Endothelial cell of umbilical vein (primary cell): ENCODE measurements around the gene TMEM181. TPM values are rescaled to one million over a fixed set of nuclear protein-coding genes. Genes with fewer than 3 reads are reported as not detected.

Experiments used
- BruUV-seq: library from RNA; stranded (reverse); fragments of 400-500 nt; replicated peaks from 2 replicates; lab custom pipeline; 2021; lab: Mats Ljungman, UMichigan
- CTCF ChIA-PET: fragments of 300-600, 350-600 bp; sonication (Branson Sonifier 250); formaldehyde crosslinking; loops from one replicate; lab custom pipeline; 2021; ENCODE audit warnings: antibody characterized with exemption, inconsistent platforms; lab: Charles Lee
- POLR2A ChIA-PET: fragments of 300-600, 350-600 bp; sonication (Branson Sonifier 250); formaldehyde crosslinking; loops from one replicate; lab custom pipeline; 2021; ENCODE audit warnings: antibody characterized with exemption, inconsistent platforms; lab: Charles Lee
- DNase-seq: peaks from one replicate; pipeline ENCODE4 v3.0.0-alpha.2; 2011; ENCODE audit warnings: low read depth, low spot score
- FAIRE-seq: peaks from 2 replicates; lab custom pipeline; 2011; peaks lifted over from hg19 to GRCh38; lab: Jason Lieb, UNC
- H2AFZ ChIP-seq: 2 replicates; pipeline ENCODE4 v1.6.0; 2012; ENCODE audit warnings: low read depth, low read length, control low read depth, inconsistent platforms
- H3K27ac ChIP-seq: 2 replicates; pipeline ENCODE4 v1.5.1; 2011; ENCODE audit warnings: low read depth, mild to moderate bottlenecking, control low read depth, low read length, moderate library complexity; ENCODE audit not compliant: insufficient read depth
- H3K27me3 ChIP-seq, 2 experiments: 2 replicates each; pipeline versions ENCODE4 v1.6.0 to v1.6.1; 2011; ENCODE audit warnings: low read length in 2 of 2, mixed read lengths in 1 of 2; ENCODE audit not compliant: control insufficient read depth in 2 of 2, insufficient read depth in 2 of 2
- H3K36me3 ChIP-seq, 2 experiments: 2 replicates in 1 of 2; 3 replicates in 1 of 2; pipeline ENCODE4 v1.5.1; 2011; ENCODE audit warnings: low read length in 2 of 2, mild to moderate bottlenecking in 1 of 2, moderate library complexity in 1 of 2; ENCODE audit not compliant: control insufficient read depth in 2 of 2, insufficient read depth in 2 of 2; ENCODE audit errors: extremely low read depth in 1 of 2
- H3K4me1 ChIP-seq: 3 replicates; pipeline ENCODE4 v1.5.1; 2011; ENCODE audit warnings: mild to moderate bottlenecking, low read length; ENCODE audit not compliant: control insufficient read depth, insufficient read depth; ENCODE audit errors: extremely low read depth
- H3K4me2 ChIP-seq: 2 replicates; pipeline ENCODE4 v1.6.1; 2011; ENCODE audit warnings: low read length, control low read depth, mixed read lengths; ENCODE audit not compliant: insufficient read depth
- H3K4me3 ChIP-seq, 3 experiments: fragments of 200-600 bp in 1 of 3; sonication (generic), shearing (Covaris generic) in 1 of 3; replicated peaks in 1 of 3; 2 replicates each; pipeline ENCODE4 v1.5.1; 2011 to 2016; ENCODE audit warnings: control low read depth in 3 of 3, low read length in 3 of 3, mild to moderate bottlenecking in 2 of 3, inconsistent platforms in 1 of 3, low read depth in 1 of 3, moderate library complexity in 1 of 3; ENCODE audit not compliant: insufficient read depth in 1 of 3
- H3K79me2 ChIP-seq: 2 replicates; pipeline ENCODE4 v1.6.0; 2012; ENCODE audit warnings: low read length, inconsistent platforms; ENCODE audit not compliant: control insufficient read depth, insufficient read depth
- H3K9ac ChIP-seq: replicated peaks from 2 replicates; pipeline ENCODE3; 2011; ENCODE audit warnings: low read length, control low read depth; ENCODE audit not compliant: insufficient read depth; ENCODE audit errors: extremely low read depth
- H3K9me1 ChIP-seq: replicated peaks from 3 replicates; pipeline ENCODE4 v1.6.0; 2011; ENCODE audit warnings: mild to moderate bottlenecking, low read length; ENCODE audit not compliant: control insufficient read depth, insufficient read depth; ENCODE audit errors: extremely low read depth
- H3K9me3 ChIP-seq: replicated peaks from 2 replicates; pipeline ENCODE4 v1.5.1; 2012; ENCODE audit warnings: low read length, inconsistent platforms; ENCODE audit not compliant: control insufficient read depth, insufficient read depth
- H4K20me1 ChIP-seq: replicated peaks from 2 replicates; pipeline ENCODE3; 2011; ENCODE audit warnings: mild to moderate bottlenecking, low read length; ENCODE audit not compliant: control insufficient read depth, insufficient read depth; ENCODE audit errors: extremely low read depth
- EZH2 ChIP-seq: IDR thresholded peaks from 2 replicates; pipeline ENCODE4 v1.6.1; 2012; ENCODE audit warnings: borderline replicate concordance, low read depth, mild to moderate bottlenecking, moderate library complexity, low read length, inconsistent platforms; ENCODE audit not compliant: severe bottlenecking
- FOS ChIP-seq: IDR thresholded peaks from 2 replicates; pipeline ENCODE4 v1.6.1; 2011; ENCODE audit warnings: mild to moderate bottlenecking, low read length, moderate library complexity, borderline replicate concordance; ENCODE audit not compliant: insufficient read depth
- GATA2 ChIP-seq: IDR thresholded peaks from 2 replicates; pipeline ENCODE4 v1.7.0; 2011; ENCODE audit warnings: low read depth, mild to moderate bottlenecking, moderate library complexity, mixed read lengths, low read length; ENCODE audit not compliant: insufficient read length, insufficient read depth
- JUN ChIP-seq: IDR thresholded peaks from 2 replicates; pipeline ENCODE4 v1.6.1; 2011; ENCODE audit warnings: borderline replicate concordance, low read depth; ENCODE audit not compliant: insufficient read length, insufficient read depth
- MYC ChIP-seq: IDR thresholded peaks from one replicate; pipeline ENCODE4 v1.6.1; 2011; ENCODE audit warnings: mild to moderate bottlenecking, low read depth, low read length
- POLR2A ChIP-seq: IDR thresholded peaks from 2 replicates; pipeline ENCODE4 v1.6.1; 2012; ENCODE audit warnings: low read depth, mild to moderate bottlenecking, control low read depth, low read length
- POLR2AphosphoS5 ChIP-seq: IDR thresholded peaks from 2 replicates; pipeline ENCODE4 v1.6.1; 2012; ENCODE audit warnings: low read depth, mild to moderate bottlenecking, control low read depth, low read length, moderate library complexity; ENCODE audit not compliant: insufficient read depth
- dilution Hi-C: fragments of 300-500 bp; cut with MboI; formaldehyde crosslinking; loops from one replicate; pipeline ENCODE4 v1.15.0; 2019; ENCODE audit warnings: low sequenced_read_pairs; ENCODE audit not compliant: extremely low pct_ligation_motif_present
- intact Hi-C: fragments of 100-400 bp; cut with micrococcal nuclease; formaldehyde crosslinking; loops from one replicate; pipeline ENCODE4 v1.10.0; 2022
- polyA plus RNA-seq, 4 experiments: library from polyadenylated mRNA; depleted of rRNA in 3 of 4; stranded (reverse) in 3 of 4; unstranded in 1 of 4; fragments of >200 nt; gene quantifications; 2 replicates each; pipeline versions ENCODE4 v1.2.1 to v1.2.3, GENCODE V29; 2011 to 2012; ENCODE audit warnings: missing spikeins in 1 of 4
- total RNA-seq: library from RNA; stranded (reverse); gene quantifications from 2 replicates; pipeline ENCODE4 v1.2.3, GENCODE V29; 2021
- TF ChIP-seq, protein P1 (sequence below), 2 donors: IDR thresholded peaks; 1 replicate in 1 of 2; 2 replicates in 1 of 2; pipeline ENCODE4 v1.5.1; 2011; ENCODE audit warnings: low read length in 2 of 2, mild to moderate bottlenecking in 2 of 2, moderate library complexity in 2 of 2, control low read depth in 1 of 2, inconsistent platforms in 1 of 2, low read depth in 1 of 2; ENCODE audit not compliant: insufficient read depth in 1 of 2; ENCODE audit errors: extremely low read depth in 1 of 2
- TF ChIP-seq, protein P2 (sequence below): IDR thresholded peaks from 2 replicates; pipeline ENCODE4 v1.6.1; 2011; ENCODE audit not compliant: insufficient read depth, insufficient read length

The TMEM181 gene
- total and polyA plus RNA-seq, 2 donors (not counting 3 experiments of a cell fraction or from before 2014, with no cell fraction given) = 21.7 to 33.5 TPM

DNA sequence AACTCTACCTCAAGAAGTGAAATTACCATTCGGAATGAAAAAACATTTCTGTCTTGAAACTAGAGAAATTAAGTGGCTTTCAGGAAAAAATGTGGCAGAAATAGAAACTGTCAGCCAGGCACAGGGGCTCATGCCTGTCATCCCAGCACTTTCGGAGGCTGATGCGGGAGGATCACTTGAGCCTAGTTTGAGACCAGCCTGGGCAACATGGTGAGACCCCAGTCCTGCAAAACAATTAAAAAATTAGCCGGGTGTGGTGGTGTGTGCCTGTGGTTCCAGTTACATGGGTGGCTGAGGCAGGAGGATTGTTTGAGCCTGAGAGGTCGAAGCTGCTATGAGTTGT lies 7.1 kb upstream of the TMEM181 start:
- dilution Hi-C loops = no loop called here
- ChIA-PET CTCF (interaction anchor here (1.0 to 2.8 kb wide), 4 partner anchors 34 to 338 kb away, joined by 3 to 8 read pairs (median 4); no protein-coding TSS in a partner anchor), POLR2A (no interaction called here)
- FAIRE-seq (no peak), DNase-seq (no peak)
- Histone ChIP-seq H3K9me1 (no peaks in the 10 kb centered on the region), H3K4me1 (peaks cover 30% of the 10 kb centered on the region), H3K4me3 (no peak overlapping the region), H3K9me3 (no peaks in the 10 kb centered on the region), H3K36me3 (no peaks in the 10 kb centered on the region), H3K27me3 (no peaks in the 10 kb centered on the region), H3K4me2 (no peak overlapping the region), H2AFZ (no peak overlapping the region), H3K79me2 (no peaks in the 10 kb centered on the region), H3K9ac (no peak overlapping the region), H4K20me1 (no peaks in the 10 kb centered on the region), H3K27ac (no peak overlapping the region)
- TF ChIP-seq MYC (no peak), EZH2 (no peak), FOS (no peak), JUN (no peak), POLR2A (no peak), POLR2AphosphoS5 (no peak), GATA2 (no peak)
- TF ChIP-seq, protein P1, sequence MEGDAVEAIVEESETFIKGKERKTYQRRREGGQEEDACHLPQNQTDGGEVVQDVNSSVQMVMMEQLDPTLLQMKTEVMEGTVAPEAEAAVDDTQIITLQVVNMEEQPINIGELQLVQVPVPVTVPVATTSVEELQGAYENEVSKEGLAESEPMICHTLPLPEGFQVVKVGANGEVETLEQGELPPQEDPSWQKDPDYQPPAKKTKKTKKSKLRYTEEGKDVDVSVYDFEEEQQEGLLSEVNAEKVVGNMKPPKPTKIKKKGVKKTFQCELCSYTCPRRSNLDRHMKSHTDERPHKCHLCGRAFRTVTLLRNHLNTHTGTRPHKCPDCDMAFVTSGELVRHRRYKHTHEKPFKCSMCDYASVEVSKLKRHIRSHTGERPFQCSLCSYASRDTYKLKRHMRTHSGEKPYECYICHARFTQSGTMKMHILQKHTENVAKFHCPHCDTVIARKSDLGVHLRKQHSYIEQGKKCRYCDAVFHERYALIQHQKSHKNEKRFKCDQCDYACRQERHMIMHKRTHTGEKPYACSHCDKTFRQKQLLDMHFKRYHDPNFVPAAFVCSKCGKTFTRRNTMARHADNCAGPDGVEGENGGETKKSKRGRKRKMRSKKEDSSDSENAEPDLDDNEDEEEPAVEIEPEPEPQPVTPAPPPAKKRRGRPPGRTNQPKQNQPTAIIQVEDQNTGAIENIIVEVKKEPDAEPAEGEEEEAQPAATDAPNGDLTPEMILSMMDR (IDR thresholded peaks at IDR 0.05; ENCODE audit: extremely low read depth in 1 of 2, insufficient read depth in 1 of 2, low read depth in 1 of 2, low read length in 2 of 2) = no peak
- TF ChIP-seq, protein P2, sequence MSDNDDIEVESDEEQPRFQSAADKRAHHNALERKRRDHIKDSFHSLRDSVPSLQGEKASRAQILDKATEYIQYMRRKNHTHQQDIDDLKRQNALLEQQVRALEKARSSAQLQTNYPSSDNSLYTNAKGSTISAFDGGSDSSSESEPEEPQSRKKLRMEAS = no peak
- BruUV-seq = no TSS peak
- intact Hi-C loops = no loop called here
